Activated CD8-positive, alpha-beta memory T cell treated with anti-CD3 and anti-CD28 coated beads, Interleukin-2, amount 10 ng/mL, durations not matched to agents 7 days and 5 days (primary cell): ENCODE results near the gene LDHAL6A. TPM values are rescaled to one million over a fixed set of nuclear protein-coding genes. Genes with fewer than 3 reads are reported as not detected.
A peak's percentile ranks its signal among the peaks of the same experiment; 100 is the strongest.

Experiments
- ATAC-seq: fragments of 150-1000 bp; cut with Tn5 transposase; one replicate; pipeline ENCODE4 v1.10.0; 2021; ENCODE audit warnings: moderate library complexity
- CTCF ChIA-PET: fragments of 350-600 bp; sonication (Branson Sonifier 250); formaldehyde crosslinking; loops from one replicate; lab custom pipeline; 2021; ENCODE audit warnings: antibody characterized with exemption; lab: Charles Lee
- DNase-seq: peaks from one replicate; pipeline ENCODE4 v3.0.0-alpha.2; 2020
- H3K27ac Mint-ChIP-seq: one replicate; pipeline ENCODE4 v1.8.0; 2021; ENCODE audit warnings: mild to moderate bottlenecking, mixed read lengths
- H3K27me3 Mint-ChIP-seq: one replicate; pipeline ENCODE4 v1.8.0; 2021; ENCODE audit warnings: mixed read lengths
- H3K36me3 Mint-ChIP-seq: one replicate; pipeline ENCODE4 v1.8.0; 2021; ENCODE audit warnings: mild to moderate bottlenecking, mixed read lengths
- H3K4me1 Mint-ChIP-seq: one replicate; pipeline ENCODE4 v1.8.0; 2021; ENCODE audit warnings: mixed read lengths
- H3K4me3 Mint-ChIP-seq: one replicate; pipeline ENCODE4 v1.8.0; 2021; ENCODE audit warnings: mild to moderate bottlenecking, moderate library complexity, mixed read lengths
- H3K9me3 Mint-ChIP-seq: one replicate; pipeline ENCODE4 v1.8.0; 2022; ENCODE audit warnings: low read depth, mixed read lengths
- total RNA-seq, 2 experiments: library from RNA; stranded (reverse); gene quantifications; one replicate each; pipeline ENCODE4 v1.2.3, GENCODE V29; 2021

Gene LDHAL6A
- total RNA-seq, 2 experiments from 2014 or later = not detected

DNA sequence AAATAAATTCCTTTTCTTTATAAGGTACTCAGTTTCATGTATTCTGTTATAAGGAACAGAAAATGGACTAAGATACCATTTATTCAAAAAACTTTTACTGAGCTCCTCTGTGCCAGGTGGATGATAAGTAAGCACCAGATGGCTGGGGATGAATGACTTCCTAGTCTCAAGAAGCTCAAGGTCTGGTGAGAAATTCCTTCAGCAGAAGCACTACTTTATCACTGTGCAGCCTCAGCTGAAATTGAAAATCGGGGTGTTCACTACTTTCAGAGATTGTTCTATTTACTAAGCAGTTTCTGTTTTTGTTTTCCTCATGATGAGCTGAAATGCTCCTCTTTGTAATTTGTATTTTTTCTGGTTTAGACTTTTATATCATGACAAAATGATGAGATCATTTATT lies 7.8 kb downstream of the LDHAL6A start:
- H3K27me3 Mint-ChIP-seq = no peaks in the 10 kb centered on the region
- CTCF ChIA-PET = no interaction called here
- DNase-seq = no peak
- no peak overlapping the region for H3K4me3 Mint-ChIP-seq
- no peak for ATAC-seq
- no peaks in the 10 kb centered on the region for H3K9me3 Mint-ChIP-seq
- no peaks in the 10 kb centered on the region for H3K36me3 Mint-ChIP-seq
- H3K27ac Mint-ChIP-seq = no peak overlapping the region
- H3K4me1 Mint-ChIP-seq = no peaks in the 10 kb centered on the region

DNA sequence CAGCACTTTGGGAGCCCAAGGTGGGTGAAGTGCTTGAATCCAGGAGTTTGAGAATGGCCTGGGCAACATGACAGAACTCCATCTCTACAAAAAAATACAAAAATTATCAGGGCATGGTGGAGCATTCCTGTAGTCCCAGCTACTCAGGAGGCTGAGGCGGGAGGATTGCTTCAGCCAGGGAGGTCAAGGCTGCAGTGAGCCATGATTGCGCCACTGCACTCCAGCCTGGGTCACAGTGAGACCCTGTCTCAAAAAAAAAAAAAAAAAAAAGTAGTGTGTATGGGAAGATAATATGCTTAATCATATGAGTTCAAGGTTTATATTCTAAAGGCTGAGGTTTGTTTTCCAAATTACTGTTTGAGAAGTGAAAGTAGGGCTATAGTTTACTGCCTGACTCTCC lies 10.7 kb downstream of the LDHAL6A start:
- CTCF ChIA-PET = interaction anchor here (0.8 kb wide), 1 partner anchor 351 kb away, joined by 3 read pairs; no protein-coding TSS in a partner anchor
- Mint-ChIP-seq H3K4me3 (no peak overlapping the region), H3K9me3 (no peaks in the 10 kb centered on the region), H3K27ac (no peak overlapping the region), H3K4me1 (peaks cover 2% of the 10 kb centered on the region), H3K36me3 (no peaks in the 10 kb centered on the region), H3K27me3 (no peaks in the 10 kb centered on the region)
- DNase-seq (no peak), ATAC-seq (no peak)

DNA sequence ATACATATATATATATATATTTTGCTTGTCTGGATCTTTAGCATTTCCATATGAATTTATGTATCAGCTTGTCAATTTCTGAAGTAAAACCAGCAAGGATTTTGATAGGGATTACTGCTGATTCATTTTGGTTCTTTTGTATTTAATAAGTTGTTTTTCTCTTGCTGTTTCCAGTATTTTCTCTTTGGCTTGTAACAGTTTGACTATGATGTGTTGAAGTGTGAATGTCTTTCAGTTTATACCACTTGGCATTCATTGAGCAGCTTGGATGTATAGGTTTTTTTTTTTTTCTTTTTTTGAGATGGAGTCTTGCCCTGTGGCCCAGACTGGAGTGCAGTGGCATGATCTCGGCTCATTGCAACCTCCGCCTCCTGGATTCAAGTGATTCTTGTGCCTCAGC lies 12.4 kb downstream of the LDHAL6A start:
- CTCF ChIA-PET = no interaction called here

DNA sequence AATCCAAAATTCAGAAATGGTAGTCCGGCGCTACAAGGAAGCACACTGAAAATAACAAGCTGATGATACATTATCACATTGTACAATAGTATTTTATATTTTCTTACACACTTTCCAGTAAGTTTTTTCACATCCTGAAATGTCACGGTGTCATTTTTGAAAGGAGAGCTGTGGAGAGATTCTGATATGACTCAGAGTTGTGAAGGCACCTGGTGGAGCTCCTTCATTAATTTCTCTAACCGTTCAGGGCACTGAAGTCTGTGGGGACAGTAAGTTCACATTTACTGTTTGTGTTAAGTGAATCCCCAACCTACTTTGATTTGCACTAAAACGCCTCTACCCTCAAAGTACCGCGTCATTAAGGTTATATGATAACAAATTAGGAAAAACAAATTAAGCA lies 13.3 kb downstream of the LDHAL6A start:
- no peak overlapping the region for H3K4me3 Mint-ChIP-seq
- ATAC-seq (no peak), DNase-seq (no peak)
- no peaks in the 10 kb centered on the region for H3K36me3 Mint-ChIP-seq
- H3K27me3 Mint-ChIP-seq = no peaks in the 10 kb centered on the region
- H3K27ac Mint-ChIP-seq = no peak overlapping the region
- peaks cover 2% of the 10 kb centered on the region for H3K4me1 Mint-ChIP-seq
- CTCF ChIA-PET = no interaction called here
- H3K9me3 Mint-ChIP-seq = no peaks in the 10 kb centered on the region

More for the DNA sequence above, 12.4 kb downstream of the LDHAL6A start:
- DNase-seq = no peak
- no peaks in the 10 kb centered on the region for H3K27me3 Mint-ChIP-seq
- H3K4me1 Mint-ChIP-seq = peaks cover 2% of the 10 kb centered on the region
- H3K9me3 Mint-ChIP-seq = no peaks in the 10 kb centered on the region
- ATAC-seq = no peak
- H3K4me3 Mint-ChIP-seq = no peak overlapping the region
- H3K27ac Mint-ChIP-seq = no peak overlapping the region
- H3K36me3 Mint-ChIP-seq = no peaks in the 10 kb centered on the region

DNA sequence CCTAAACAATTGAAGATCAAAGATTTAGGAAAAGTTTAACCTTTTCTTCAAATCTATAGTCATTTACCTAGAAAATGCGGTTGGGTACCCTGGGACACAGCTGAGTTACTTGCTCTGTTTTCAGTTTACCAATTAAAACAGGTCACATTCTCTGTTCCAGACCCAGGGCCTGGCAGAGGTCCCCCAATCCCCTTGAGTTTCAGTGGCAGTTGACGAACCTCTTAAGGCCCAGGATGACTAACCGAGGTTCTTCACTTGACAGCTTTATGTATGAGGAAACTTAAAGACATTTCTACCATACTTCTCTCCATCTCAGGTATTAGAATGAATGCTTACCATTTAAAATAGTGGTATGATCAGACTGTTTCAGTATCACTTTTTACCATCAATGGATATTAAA lies 16.3 kb downstream of the LDHAL6A start:
- Mint-ChIP-seq H3K27ac (no peak overlapping the region), H3K27me3 (no peaks in the 10 kb centered on the region), H3K9me3 (no peaks in the 10 kb centered on the region), H3K4me1 (peaks cover 2% of the 10 kb centered on the region), H3K36me3 (peaks cover 5% of the 10 kb centered on the region), H3K4me3 (no peak overlapping the region)
- no peak for DNase-seq
- peak; percentile 36 for ATAC-seq
- CTCF ChIA-PET = no interaction called here

DNA sequence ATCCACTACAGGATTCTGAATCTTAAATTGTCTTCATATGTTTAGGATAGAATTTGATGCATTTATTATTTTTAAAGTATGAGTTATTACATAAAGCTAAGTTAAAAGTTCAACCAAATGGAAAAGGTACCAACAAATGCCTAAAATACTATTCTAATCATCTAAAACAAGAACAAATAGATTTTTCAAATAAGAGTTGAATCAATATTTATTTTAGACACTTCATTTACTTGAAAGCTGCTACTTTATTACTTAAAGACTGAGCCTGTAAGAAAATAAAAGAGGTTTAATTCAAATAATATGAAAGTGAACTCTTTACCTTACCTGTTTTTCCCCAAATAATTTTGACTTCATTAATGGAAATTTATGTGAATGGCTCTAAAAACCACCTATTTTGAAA lies 16.9 kb downstream of the LDHAL6A start:
- H3K36me3 Mint-ChIP-seq = peaks cover 8% of the 10 kb centered on the region
- no peak overlapping the region for H3K4me3 Mint-ChIP-seq
- H3K27me3 Mint-ChIP-seq = no peaks in the 10 kb centered on the region
- H3K27ac Mint-ChIP-seq = no peak overlapping the region
- H3K4me1 Mint-ChIP-seq = peaks cover 2% of the 10 kb centered on the region
- CTCF ChIA-PET = no interaction called here
- H3K9me3 Mint-ChIP-seq = no peaks in the 10 kb centered on the region
- no peak for DNase-seq
- ATAC-seq = no peak

DNA sequence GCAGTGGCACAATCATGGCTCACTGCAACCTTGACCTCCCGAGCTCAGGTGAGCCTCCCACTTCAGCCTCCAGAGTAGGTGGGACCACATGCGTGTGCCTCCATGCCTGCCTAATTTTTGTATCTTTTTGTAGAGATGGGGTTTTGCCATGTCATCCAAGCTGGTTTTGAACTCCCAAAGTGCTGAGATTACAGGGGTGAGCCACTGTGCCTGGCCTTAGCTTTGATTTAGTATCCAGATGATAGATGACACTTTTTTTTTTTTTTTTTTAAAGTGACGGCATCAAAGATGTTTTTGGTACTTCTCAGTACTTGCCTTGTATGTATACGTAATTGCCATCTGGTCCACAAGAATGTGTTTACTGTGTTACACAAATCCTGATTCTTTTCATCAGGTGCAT lies 23.4 kb downstream of the LDHAL6A start:
- no peaks in the 10 kb centered on the region for H3K4me1 Mint-ChIP-seq
- CTCF ChIA-PET = interaction anchor here (0.6 to 0.7 kb wide), 3 partner anchors 235 to 373 kb away, joined by 3 to 4 read pairs (median 3); no protein-coding TSS in a partner anchor
- no peak overlapping the region for H3K4me3 Mint-ChIP-seq

DNA sequence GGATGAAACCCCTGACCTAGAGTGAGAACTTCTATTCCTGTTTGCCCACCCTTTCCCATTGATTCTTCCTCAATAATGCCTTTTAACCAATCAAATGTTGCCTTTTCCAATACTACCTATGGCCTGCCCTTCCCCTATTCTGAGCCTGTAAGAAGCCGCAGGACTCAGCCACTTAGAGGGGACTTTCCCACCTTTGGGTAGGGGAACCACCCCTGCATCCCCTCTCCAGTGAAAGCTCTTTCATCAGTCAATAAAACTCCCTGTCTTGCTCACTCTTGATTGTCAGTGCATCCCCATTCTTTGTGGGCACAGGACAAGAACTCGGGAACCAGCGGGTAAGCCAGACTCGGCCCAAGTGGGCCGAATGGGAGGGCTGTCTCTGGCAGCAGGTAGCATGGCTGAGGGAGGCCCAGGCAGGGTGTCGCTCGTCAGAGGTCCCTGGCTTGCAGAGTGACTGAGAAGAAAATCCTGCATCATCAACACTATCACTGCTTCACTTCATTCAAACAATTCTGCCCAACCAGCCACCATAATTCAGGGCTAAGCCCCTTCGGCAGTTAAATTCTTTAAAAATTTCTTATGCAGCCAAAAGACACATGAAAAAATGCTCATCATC lies 30.4 kb downstream of the LDHAL6A start:
- Mint-ChIP-seq H3K27me3 (no peaks in the 10 kb centered on the region), H3K36me3 (peaks cover 47% of the 10 kb centered on the region), H3K9me3 (no peaks in the 10 kb centered on the region), H3K4me1 (no peaks in the 10 kb centered on the region), H3K27ac (no peak overlapping the region), H3K4me3 (no peak overlapping the region)
- CTCF ChIA-PET = no interaction called here
- no peak for DNase-seq
- ATAC-seq = no peak

More for the DNA sequence above, 23.4 kb downstream of the LDHAL6A start:
- ATAC-seq = no peak
- Mint-ChIP-seq H3K27me3 (no peaks in the 10 kb centered on the region), H3K36me3 (peaks cover 53% of the 10 kb centered on the region), H3K27ac (no peak overlapping the region), H3K9me3 (no peaks in the 10 kb centered on the region)
- no peak for DNase-seq

DNA sequence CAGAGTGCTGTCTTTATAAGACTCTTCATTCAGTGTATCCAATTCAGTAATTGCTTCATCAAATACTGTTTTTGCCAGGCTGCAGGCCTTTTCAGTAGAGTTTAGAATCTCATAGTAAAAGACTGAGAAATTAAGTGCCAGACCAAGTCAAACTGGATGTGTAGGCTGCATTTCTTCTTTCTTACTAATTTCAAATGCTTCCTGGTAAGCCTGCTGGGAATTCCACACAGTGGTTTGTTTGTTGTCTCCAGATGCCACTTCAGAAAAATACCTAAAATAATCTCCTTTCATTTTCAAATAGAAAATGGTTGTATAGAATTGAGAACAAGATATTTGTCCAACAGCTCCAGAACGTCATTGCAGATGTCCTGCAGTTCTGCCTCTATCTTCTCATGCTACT lies 34.7 kb downstream of the LDHAL6A start:
- Mint-ChIP-seq H3K36me3 (peaks cover 26% of the 10 kb centered on the region), H3K9me3 (no peaks in the 10 kb centered on the region), H3K4me1 (no peaks in the 10 kb centered on the region), H3K27me3 (no peaks in the 10 kb centered on the region), H3K27ac (no peak overlapping the region), H3K4me3 (no peak overlapping the region)
- CTCF ChIA-PET = no interaction called here
- no peak for DNase-seq
- no peak for ATAC-seq

DNA sequence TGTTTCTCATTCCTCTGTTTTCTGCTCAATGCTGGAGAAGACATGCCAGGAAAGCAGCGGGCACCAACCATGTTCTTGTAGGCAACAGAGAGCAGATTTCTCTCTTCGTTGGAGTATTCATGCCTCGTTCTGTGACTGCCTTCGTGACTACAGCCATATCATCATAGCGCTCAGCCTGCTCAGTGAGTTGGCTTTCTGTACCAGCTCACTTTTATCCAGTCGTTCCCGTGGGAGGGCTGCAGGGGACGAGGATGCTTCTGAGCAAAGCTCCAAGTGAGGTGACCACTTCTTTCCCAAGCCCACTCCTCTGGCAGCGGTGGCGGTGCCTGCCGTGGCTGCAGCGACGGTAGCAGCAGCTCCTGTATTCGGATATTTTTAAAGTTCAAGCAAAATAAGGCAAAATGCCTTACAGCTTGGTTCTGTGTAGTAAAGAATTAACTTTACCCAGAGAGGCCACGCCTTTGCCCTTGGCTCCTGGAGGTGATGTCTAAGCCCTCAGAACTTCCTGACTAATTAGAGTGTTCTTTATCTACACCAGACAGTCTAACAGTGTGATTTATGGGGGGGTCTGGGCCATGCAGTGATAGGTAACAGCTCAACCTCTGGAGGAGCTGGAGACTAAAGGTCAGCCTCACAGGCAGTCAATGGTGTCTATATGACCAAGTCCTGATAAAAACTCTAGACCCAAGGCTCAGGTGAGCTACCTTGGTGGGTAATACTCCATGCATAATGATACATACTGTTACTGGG lies 35.3 kb downstream of the LDHAL6A start:
- CTCF ChIA-PET = no interaction called here
- no peak overlapping the region for H3K4me3 Mint-ChIP-seq
- no peak for ATAC-seq

DNA sequence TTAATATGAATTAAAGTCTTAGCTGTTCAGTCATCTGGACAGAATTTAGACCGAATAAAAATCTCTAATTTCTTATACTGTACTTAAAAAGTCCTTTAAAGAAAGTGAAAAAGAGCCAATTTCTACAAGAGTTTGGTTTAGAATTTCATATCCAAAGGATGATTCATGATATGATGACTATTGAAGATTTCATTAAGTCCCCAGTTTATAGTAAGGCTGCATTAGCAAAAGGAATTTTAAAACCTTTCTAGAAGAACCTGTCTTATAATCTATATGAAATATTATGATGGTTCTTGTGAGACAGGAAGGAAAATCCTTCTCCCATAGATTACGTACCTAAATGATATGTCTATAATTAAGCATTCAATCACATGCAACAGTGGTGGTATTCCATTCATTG lies 36.3 kb downstream of the LDHAL6A start:
- no peak for ATAC-seq
- Mint-ChIP-seq H3K36me3 (peaks cover 29% of the 10 kb centered on the region), H3K9me3 (no peaks in the 10 kb centered on the region), H3K27me3 (no peaks in the 10 kb centered on the region), H3K27ac (no peak overlapping the region), H3K4me3 (no peak overlapping the region), H3K4me1 (no peaks in the 10 kb centered on the region)
- no peak for DNase-seq
- CTCF ChIA-PET = no interaction called here

More for the DNA sequence above, 35.3 kb downstream of the LDHAL6A start:
- Mint-ChIP-seq H3K36me3 (peaks cover 26% of the 10 kb centered on the region), H3K27me3 (no peaks in the 10 kb centered on the region), H3K9me3 (no peaks in the 10 kb centered on the region), H3K4me1 (no peaks in the 10 kb centered on the region), H3K27ac (no peak overlapping the region)
- DNase-seq = no peak

DNA sequence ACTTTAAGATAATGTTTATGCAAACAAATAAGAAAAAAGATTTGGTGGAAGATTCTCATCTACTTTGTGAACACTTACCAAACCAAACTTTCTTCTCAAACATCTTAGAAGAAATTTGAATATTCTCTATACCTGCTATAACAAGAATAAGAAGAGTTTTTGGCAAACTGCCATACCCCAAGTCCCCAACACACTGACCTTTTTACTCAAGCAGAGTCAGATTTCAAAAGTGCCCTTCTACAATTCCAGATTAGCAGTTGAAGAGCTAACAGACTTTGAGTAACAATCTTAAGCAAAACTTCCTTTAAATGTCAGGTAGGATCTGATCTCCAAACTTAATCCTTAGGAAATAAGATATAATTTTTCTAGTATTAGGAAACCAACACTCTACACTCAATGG lies 37.2 kb downstream of the LDHAL6A start:
- H3K27me3 Mint-ChIP-seq = no peaks in the 10 kb centered on the region
- no peak for ATAC-seq
- no peaks in the 10 kb centered on the region for H3K4me1 Mint-ChIP-seq
- H3K9me3 Mint-ChIP-seq = no peaks in the 10 kb centered on the region
- CTCF ChIA-PET = no interaction called here
- DNase-seq = no peak
- peaks cover 31% of the 10 kb centered on the region for H3K36me3 Mint-ChIP-seq
- H3K27ac Mint-ChIP-seq = no peak overlapping the region
- H3K4me3 Mint-ChIP-seq = no peak overlapping the region

DNA sequence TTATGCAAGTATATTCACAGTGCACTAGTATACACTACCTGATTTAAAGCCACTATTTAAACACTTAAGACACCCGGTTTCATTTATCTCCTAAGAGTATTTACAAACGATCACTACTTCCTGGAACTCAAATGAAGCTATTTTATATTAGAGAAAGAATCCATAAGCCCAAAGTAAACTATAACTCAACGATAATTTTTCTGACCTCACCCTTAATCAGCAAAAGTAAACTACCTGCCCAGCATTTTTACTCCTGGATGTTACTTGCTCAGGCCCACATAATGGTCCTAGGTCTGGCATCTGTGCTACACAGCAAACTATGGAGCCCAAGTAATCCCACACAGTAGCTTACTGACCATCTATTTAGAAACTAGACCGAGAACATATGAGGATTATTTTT lies 37.7 kb downstream of the LDHAL6A start:
- Mint-ChIP-seq H3K4me3 (no peak overlapping the region), H3K9me3 (no peaks in the 10 kb centered on the region), H3K27me3 (no peaks in the 10 kb centered on the region), H3K27ac (no peak overlapping the region), H3K4me1 (no peaks in the 10 kb centered on the region), H3K36me3 (peaks cover 32% of the 10 kb centered on the region)
- CTCF ChIA-PET = no interaction called here
- no peak for DNase-seq
- ATAC-seq = no peak

DNA sequence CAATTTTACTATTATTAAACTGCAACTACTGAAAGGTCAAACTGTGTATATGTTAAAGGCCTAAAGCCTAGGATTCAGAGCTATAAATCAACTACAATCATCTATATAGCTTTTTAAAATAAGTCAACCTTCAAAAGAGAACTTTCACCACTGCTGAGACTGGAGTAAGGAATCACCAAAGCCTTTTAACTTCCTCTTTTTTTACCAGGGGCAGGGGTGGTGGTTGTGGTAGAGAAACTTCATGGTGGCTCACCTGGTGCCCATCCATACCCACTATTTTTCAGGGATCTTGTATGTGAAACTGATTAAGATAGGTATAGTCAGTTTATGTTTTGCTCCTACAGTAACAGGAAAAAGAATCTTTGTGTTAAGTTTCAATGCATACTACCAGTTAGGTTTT lies 39.6 kb downstream of the LDHAL6A start:
- Mint-ChIP-seq H3K4me1 (no peaks in the 10 kb centered on the region), H3K9me3 (no peaks in the 10 kb centered on the region), H3K27ac (no peak overlapping the region), H3K4me3 (no peak overlapping the region), H3K36me3 (peaks cover 31% of the 10 kb centered on the region), H3K27me3 (no peaks in the 10 kb centered on the region)
- ATAC-seq (no peak), DNase-seq (no peak)
- CTCF ChIA-PET = interaction anchor here (1.8 kb wide), 1 partner anchor 8 kb away, joined by 6 read pairs; no protein-coding TSS in a partner anchor
